ENCODE results near the gene MAP4K1.

DNA sequence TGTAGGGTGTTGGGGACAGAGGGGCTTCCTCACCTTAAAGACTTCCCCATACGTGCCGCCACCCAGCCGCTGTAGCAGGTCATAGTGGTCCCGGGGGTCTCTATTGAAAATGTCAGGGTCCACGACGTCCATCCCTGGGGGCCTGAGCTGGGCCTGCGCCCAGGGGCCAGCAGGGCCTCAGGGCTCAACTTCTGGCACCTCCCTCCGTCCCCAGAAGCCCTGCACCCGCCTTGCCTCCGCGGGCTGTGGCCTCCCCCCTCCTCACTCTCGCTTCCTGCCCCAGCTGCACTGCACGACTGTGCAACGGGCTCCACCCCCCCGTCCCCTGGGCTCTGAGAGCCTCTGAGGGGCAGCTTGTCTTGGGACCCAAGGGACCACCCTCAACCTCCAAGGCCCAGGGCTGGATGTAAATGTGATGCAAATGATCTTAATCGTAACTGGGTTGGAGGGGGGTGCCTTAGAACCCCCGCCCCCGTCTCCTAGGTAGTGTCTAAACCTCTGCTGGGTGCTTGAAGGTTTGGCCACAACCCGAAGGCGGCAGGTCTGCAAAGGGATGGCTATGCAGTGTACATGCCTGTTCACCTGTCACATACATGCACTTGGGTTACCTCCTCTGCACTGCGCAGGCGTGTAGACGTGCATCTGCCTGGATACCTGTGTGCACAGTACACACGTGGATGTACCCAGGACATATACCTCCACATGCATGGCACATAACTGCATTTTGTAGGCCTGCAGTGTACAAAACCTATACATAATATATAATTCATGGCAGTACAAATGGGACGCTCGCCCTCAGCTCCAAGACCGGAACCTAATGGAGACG lies at the start of gene MAP4K1:
- TF ChIP-seq EP300 (IDR thresholded peaks at IDR 0.05) (no peak), POLR2A (IDR thresholded peaks at IDR 0.05) (no peak)
- TF ChIP-seq, protein P1, sequence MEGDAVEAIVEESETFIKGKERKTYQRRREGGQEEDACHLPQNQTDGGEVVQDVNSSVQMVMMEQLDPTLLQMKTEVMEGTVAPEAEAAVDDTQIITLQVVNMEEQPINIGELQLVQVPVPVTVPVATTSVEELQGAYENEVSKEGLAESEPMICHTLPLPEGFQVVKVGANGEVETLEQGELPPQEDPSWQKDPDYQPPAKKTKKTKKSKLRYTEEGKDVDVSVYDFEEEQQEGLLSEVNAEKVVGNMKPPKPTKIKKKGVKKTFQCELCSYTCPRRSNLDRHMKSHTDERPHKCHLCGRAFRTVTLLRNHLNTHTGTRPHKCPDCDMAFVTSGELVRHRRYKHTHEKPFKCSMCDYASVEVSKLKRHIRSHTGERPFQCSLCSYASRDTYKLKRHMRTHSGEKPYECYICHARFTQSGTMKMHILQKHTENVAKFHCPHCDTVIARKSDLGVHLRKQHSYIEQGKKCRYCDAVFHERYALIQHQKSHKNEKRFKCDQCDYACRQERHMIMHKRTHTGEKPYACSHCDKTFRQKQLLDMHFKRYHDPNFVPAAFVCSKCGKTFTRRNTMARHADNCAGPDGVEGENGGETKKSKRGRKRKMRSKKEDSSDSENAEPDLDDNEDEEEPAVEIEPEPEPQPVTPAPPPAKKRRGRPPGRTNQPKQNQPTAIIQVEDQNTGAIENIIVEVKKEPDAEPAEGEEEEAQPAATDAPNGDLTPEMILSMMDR (IDR thresholded peaks at IDR 0.05): no peak

Data from suprapubic skin (tissue), 3 donors.